HG03571 (cell line): ENCODE measurements around the gene LRRC8D.
"Not testable (repeated sequence)": the region's sequence is repeated elsewhere in the genome, so short reads cannot be mapped to it uniquely, and the experiment has no call there.

Experiments
- ATAC-seq: cut with Tn5 transposase; IDR thresholded peaks from one replicate; pipeline ENCODE4 v1.9.1; 2021; ENCODE audit not compliant: unreplicated experiment

The LRRC8D gene

DNA sequence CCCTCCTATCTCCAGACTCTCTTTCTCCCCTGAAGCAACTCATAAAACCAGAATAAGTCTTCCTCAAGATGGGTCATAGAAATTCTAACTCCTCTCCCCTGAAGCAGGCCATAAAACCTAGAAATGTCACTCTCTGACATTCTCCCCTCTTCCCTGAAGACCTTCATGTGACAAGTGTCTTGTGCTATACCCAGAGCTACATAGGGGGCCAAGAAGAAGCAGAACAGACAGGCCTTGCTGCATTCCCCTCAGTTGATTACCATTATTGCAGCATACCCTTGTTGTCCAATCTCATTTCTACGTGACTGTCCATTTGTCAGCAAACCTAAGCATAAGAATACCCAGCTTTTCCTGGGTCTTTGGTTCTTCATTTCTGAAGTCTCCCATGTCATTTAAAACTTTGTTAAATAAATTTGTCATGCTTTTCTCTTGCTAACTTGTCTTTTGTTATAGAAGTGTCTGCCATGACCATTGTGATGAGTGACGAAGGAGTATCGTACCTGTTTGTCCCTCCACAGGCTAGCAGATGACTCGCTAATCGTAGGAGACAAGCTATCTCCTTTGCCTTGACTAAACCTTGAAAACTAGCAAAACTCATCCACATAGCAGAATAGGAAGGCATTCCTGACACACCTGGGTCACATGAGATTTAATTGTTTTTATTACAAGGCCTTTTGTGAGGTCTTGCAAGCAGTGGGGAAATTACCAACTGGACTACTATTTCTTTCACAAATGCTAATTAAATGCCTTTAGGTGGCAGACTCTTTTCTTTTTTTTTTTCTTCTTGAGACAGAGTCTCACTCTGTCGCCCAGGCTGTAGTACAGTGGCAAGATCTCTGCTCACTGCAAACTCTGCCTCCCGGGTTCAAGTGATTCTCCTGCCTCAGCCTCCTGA lies 134.7 kb downstream of the LRRC8D start:
- ATAC-seq, result no peak

DNA sequence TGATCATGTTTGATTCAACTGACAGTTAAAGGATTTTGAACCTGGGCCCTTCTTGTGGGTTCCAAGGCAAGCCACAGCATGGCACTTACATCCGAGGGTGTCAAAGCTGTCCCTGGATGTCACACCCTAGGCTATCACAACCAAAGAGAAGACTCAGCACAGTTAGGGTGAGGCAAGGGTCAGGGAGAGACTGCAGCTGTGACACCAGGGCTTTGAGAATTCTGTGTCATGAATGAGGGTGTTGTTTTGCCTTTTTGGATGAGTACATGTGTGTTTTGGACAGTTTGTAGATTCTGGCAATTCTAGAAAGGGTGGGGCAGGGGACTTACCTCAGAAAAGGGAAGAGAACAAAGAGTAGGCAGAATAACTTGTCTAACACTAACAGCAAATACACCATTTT lies 136.3 kb downstream of the LRRC8D start:
- no peak for ATAC-seq

DNA sequence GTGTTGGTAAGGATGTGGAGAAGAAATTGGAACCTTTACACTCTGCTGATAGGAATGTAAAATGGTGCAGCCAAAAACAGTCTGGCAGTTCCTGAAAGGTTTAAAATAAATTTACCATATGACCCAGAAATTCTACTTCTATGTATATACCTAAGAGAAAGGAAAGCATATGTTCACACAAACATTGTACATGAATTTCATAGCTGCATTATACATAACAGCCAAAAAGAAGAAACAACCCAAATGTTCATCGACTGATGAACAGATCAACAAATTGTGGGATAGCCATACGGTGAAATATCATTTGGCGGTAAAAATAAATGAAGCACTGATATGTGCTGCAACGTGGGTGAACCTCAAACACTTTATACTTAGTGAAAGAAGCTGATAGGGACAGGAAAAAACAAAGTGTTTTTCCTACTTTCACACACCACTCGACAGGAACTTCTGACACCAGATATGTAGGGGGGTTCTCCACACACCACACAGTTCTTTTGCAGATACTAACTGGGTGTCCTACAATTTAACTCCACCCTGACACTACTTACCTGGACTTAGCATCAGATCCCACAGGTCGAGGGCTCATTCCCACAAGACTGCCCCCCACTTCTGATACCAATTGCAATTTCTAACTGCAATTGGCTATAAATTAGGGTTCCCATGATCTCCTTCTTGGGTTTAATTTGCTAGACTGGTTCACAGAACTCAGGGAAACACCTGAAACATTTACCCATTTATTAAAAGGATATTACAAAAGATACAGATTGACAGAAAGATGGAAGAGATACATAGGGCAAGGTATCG lies 138.2 kb downstream of the LRRC8D start:
- ATAC-seq, result no peak

DNA sequence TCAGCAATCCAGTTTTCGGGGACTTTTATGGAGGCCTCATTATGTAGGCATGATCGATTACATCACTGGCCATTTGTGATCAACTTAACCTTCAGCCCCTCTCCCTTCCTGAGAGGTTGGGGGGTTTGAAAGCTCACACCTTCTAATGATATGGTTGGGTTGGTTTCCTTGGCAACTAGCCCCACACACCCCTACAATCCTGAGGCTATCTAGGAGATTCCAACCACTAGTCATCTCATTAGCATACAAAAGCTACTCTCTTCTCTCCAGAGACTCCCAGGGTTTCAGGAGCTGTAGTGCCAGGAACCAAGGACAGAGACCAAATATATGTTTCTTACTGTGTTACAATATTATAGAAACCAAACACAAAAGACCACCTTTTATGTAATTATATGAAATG lies 138.9 kb downstream of the LRRC8D start:
- no peak for ATAC-seq

DNA sequence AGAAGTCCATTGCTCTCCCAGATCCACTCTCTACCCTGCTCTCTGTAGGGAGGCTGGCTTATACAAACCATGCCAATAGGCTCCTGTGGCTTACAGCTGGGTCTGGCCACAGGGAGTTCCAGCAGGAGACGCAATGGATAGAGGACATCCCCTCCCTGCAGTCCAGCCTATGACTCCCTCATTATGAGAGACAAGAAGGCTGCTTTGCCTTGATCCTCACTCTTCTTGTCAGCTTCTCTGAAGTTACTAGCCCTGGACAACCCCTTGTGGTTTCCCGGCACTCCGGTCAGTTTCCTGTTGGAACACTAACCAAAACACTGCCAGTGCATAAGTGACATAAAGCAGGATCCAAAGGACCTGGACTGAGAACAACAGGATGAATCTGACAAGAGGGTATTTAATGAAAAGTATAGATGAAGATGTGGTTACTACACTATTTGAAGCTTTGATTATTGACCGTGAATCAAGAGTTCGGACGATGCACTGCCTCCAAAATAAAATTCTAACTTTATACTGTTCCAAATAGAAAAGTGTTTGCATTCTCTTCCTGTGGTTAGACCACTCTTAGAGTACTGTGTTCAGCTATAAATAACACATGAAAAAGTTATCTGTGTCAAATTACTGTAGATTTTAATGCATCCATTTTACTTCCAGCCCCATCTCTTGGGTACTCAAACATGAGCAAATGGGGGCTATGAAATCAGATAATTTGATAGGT lies 141.4 kb downstream of the LRRC8D start:
- no peak for ATAC-seq

DNA sequence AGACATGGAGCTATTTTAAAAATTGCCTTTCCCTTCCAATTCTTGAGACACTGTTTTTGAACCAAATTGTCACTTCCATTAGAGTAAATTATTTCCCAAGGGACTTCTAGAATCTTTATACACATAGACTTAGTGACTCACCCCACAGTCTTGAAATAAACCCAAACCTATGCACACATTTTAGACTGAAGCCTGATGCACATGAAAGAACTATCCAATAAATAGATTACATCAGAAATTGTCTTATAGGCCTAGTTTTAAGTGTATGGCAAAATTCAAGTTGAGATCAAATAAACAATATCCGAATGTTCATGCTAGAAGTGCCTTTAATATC lies 141.9 kb downstream of the LRRC8D start:
- ATAC-seq, result no peak

DNA sequence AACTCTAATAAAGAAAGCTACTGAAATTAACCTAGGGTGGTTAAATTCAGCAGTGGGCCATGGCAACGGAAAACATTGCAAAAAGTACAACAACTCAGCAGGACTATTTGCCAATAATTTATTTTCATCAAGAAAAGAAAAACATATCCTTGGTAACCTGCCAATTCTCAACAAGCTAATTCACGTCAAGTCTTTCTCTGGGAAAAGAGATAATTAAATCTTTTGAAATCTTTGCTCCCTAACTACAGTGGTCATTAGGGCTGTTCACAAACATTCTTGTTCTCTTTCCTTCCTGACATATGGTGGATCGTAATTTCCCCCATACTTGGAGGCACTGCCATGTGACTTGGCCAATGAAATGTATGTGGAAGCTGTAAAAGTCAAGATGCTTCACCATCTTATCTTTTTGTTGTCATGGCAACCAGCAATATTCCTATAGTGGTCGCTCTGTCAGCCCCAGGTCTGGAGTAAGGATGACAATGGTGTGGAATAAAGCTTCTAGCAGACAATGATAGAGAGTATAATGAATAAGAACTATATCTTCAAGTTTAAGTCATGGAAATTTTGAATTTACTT lies 144.4 kb downstream of the LRRC8D start:
- ATAC-seq, result no peak

DNA sequence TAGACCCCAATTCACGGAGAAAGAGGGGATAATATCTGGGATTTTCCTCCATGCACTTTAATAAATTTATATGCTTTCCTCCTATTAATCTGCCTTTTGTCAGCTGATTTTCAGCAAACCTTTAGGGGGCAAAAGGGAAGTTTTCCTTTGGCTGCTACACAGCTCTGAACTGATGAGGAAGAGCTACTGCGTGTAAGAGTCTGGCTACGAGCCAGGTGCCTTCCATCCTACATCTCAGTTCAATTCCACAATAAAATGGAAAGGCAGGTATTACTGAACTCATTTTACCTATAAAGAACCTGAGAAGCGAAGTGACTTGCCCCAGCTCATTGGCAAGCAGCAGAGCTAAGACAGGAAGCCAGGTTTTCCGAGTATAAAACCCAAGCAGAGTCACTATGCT lies 145.8 kb downstream of the LRRC8D start:
- no peak for ATAC-seq

DNA sequence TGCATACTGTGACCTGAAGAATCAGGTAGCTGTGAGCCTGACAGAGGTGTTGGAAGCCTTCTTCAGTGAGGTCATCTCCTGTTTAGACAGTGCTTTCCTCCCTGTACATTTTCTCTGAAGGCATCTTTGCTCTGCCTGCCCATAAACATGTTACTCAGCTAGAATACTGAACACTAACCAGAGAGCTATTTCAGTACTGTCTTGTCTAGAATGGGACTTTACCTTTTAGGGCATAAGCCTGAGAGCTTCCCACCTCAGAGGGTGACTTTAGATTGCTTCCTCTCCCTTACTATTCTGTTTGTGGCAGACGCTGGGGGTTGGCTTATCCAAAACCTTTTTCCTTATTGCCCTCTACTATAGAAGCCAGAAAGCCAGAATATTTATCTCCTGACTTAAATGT lies 150.8 kb downstream of the LRRC8D start:
- no peak for ATAC-seq

DNA sequence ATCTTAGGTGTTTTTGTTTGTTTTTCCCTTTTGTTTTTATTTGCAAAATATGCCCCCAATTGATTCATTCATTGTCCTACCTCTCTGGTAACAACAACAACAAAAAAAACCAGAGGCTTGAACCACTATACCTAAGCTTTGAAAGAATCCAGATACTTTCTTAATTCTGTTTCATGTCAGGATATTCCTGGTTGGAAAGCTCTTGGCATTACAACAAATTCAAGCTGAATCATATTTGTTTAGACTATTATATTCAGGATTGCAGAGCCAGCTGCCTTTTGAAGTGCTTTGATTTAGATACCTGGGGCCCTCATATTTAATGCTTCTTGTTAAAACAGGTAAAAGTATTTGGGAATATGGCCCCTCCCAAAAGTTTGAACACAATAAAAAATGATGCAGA lies 151.2 kb downstream of the LRRC8D start:
- no peak for ATAC-seq

DNA sequence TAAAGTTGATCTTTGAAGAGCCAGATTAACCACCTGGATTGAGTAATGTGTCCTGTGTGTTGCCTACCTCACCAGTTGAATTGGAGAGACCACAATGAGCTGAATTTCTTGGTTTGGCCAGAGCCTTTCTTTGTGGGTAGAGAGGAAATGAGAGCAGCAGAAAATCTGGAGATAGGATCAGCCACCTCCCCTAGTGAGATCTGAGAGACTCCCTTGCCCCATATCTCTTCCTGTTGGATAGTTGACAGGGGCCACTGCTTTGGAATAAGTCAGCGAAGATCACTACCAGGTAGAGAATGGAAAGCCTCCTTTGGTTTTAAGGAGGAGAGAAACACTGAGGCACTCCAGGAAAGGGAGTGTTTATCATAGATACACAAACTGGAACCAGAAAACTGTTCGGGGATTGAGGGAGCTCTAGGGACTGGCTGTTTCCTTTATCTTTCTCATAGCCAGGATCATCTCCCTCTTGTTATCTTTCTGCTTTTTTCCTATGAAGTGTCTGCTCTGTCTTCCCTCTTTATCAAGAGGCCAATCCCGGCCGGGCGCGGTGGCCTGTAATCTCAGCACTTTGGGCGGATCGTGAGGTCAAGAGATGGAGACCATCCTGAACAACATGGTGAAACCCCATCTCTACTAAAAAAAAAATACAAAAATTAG lies 152.8 kb downstream of the LRRC8D start:
- no peak for ATAC-seq

DNA sequence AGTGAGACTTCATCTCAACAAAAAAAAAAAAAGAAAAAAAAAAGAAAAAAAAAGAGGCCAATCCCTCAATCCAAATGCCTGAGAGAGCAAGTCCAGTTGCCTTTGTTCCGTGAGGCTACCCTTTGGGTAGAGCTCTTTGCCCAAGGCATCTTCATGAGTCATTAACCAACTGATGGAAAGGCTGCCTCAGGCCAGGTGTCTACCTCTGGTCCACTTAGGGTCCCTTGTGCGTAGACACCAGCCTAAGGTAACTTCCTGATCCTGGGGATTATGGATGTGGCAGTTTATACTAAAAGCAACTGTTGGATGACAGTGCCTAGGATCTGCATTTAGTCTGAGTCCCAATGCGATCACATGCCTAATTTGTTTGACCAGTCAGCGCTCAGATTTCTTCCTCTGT lies 153.4 kb downstream of the LRRC8D start:
- ATAC-seq, result no peak

DNA sequence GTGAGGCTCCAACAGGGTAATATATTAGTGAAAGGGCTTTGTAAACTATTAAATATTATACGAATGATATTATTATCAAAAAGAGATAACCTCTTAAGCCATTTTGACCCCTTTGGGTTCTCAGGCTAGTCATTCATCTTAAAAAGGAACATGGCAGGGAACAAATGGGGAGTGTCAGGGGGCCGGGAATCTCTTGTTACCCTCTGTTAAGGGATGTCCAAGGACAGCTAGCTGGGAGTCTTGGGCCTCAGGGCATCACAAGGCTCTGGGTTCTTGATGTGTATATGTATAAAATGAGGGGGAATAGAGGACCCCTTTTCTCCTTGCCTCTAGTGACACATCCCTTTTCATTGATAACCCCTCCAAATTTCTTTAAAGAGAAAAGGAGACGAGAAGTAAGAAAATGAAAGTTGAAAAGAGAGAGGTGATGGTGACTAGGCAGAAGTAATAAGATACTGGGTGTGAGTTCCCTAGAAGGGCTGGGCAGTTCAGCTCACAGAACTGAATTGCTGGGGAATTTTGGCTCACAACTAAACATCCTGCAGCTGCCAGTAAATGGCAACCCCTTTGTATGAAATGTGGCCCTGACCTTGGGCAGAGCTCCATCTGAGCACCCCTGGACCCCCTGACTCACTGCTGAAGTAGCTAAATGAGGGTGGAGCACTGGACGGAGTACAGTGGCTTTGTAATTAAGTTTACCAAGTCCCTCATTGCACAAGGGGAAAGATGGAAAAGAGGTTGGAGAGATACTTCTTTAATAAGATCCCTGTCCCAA lies 154.1 kb downstream of the LRRC8D start:
- no peak for ATAC-seq

DNA sequence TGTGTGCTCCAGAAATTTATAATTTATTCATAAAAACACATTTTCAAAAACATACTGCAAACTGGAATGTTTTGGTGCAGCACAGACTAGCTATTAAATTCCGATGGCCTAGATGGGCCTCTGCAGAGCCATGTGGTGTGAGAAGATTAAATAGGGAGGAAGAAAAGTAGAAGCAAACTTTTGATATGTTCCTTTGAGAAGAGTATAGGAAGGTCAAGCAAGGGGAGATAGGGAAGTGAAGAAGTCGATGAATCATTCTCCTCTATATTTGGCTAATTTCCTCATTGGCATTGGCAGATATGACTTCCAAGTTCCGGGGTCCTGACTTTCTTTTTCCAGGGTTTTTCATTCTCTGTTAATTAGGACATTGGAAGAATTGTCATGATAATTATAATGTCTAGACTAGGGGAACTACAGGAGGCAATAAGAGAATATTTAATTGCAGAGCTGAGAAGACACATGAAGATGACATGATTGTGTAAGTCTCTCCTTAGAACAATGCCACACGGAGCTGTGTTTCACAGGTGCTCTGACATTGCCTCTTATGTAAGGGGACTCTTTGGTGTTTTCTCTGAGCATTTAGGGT lies 154.8 kb downstream of the LRRC8D start:
- ATAC-seq, result no peak

DNA sequence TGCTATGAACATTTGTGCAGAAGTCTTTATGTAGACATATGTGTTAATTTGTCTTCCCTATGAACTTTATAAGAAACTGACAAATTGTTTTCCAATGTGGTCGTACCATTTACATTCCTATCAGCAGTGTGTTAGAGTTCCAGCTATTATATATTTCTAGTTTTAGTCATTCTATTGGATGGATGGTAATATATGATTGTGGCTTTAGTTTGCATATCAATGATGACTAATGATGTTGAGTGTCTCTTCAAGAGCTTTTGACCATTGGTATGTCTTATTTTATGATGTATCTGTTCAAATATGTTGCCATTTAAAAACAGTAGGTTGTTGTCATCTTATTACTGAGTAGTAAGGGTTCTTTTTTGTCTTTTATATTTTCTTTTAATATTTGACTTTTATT lies 157.9 kb downstream of the LRRC8D start:
- ATAC-seq, result no peak

DNA sequence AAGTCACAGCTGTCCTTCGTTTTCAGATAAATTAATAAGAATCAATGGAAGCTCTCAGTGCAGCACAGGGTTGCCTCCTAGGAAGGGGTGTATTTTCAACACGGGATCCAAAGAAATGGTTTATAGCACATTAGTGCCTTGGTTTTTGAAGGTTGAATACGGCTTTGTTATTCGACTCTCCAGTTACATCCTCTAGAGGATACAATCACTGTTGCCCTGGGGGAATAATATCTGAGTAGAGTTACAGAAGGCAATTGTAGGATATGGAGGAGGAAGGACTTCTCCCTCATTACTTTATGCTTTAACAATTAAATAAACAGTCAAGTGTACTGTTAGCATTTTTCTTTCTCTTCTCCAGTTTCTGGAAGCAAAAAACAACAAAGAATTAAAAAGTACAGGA lies 159.8 kb downstream of the LRRC8D start:
- no peak for ATAC-seq

DNA sequence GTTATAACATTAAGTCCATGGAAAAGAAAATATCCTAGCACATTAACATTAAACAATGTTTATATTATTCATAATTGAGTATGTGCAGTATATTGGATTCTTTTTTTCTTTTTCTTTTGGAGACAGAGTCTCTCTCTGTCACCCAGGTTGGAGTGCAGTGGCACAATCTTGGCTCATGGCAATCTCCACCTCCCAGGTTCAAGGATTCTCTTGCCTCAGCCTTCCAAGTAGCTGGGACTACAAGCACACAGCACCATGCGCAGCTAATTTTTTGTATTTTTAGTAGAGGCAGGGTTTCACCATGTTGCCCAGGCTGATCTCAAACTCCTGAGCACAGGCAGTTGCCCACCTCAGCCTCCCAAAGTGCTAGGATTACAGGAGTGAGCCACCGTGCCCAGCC lies 162.0 kb downstream of the LRRC8D start:
- not testable (repeated sequence) for ATAC-seq

DNA sequence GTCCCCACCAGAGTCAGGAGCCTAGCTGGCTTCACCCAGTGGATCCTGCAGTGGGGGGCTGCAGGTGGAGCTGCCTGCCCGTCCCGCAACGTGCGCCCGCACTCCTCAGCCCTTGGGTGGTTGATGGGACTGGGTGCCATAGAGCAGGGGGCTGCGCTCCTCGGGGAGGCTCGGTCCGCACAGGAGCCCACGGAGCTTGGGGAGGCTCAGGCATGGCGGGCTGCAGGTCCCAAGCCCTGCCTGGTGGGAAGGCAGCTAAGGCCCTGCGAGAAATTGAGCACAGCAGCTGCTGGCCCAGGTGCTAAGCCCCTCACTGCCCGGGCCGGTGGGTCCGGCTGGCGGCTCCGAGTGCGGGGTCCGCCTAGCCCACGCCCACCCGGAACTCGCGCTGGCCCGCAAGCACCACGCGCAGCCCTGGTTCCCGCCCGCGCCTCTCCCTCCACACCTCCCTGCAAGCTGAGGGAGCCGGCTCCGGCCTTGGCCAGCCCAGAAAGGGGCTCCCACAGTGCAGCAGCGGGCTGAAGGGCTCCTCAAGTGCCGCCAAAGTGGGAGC lies 163.8 kb downstream of the LRRC8D start:
- ATAC-seq, result not testable (repeated sequence)

DNA sequence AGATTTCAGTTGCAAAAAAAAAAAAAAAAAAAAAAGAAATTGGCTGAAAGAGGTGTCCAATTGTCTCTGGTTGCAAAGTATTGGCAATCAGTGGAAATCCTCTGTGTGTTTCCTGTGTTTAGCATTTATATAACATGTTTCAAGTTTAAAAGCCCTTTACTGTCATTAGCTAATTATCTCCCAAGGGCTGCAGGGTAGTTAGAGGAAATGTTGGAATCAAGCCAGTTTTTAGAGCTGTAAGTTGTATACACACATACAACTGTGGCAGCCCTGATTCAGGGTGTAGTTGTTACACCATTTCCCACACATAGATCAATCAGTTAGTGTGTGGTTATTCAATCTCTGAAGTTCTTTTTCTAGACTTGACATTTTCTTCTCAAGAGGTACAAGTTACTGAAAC lies 165.2 kb downstream of the LRRC8D start:
- no peak for ATAC-seq
